ENCODE data around the gene PSG7.
"Not testable (repeated sequence)": the region's sequence is repeated elsewhere in the genome, so short reads cannot be mapped to it uniquely, and the experiment has no call there.

Gene PSG7

GRCh38 chr19:42937107-42937506 is at the start of gene PSG7:
PSG7 (minus strand) TSS chr19:42937207; CDS start chr19:42937076, 131 bp downstream.
- not testable (repeated sequence) for DNase-seq (ENCODE audit: low spot score)

GRCh38 chr19:42985588-42985987 is 48.6 kb upstream of the PSG7 start:
- no peak for DNase-seq (ENCODE audit: low spot score)

GRCh38 chr19:42982111-42982510 is 45.1 kb upstream of the PSG7 start:
- not testable (repeated sequence) for DNase-seq (ENCODE audit: low spot score)

GRCh38 chr19:42971451-42971850 is 34.4 kb upstream of the PSG7 start:
- DNase-seq (ENCODE audit: low spot score) = not testable (repeated sequence)

GRCh38 chr19:42965176-42965575 is 28.2 kb upstream of the PSG7 start:
- no peak for DNase-seq (ENCODE audit: low spot score)

GRCh38 chr19:42961119-42961518 is 24.1 kb upstream of the PSG7 start:
- no peak for DNase-seq (ENCODE audit: low spot score)

GRCh38 chr19:42952126-42952525 is 15.1 kb upstream of the PSG7 start:
- DNase-seq (ENCODE audit: low spot score) = not testable (repeated sequence)

GRCh38 chr19:42951476-42951875 is 14.5 kb upstream of the PSG7 start:
- DNase-seq (ENCODE audit: low spot score) = not testable (repeated sequence)

GRCh38 chr19:42942187-42942789 is 5.3 kb upstream of the PSG7 start:
- DNase-seq (ENCODE audit: low spot score) = peak; percentile 1

- not testable (repeated sequence) for DNase-seq (ENCODE audit: low spot score)
Observed at GRCh38 chr19:42934726-42935125, 2.3 kb downstream of the PSG7 start.

GRCh38 chr19:42934183-42934582 is 2.8 kb downstream of the PSG7 start:
- DNase-seq (ENCODE audit: low spot score) = not testable (repeated sequence)

GRCh38 chr19:42933412-42933811 is 3.6 kb downstream of the PSG7 start:
- DNase-seq (ENCODE audit: low spot score) = not testable (repeated sequence)

- peak; percentile 21 for DNase-seq (ENCODE audit: low spot score)
Observed at GRCh38 chr19:42932485-42933101, 4.4 kb downstream of the PSG7 start.

GRCh38 chr19:42930214-42930613 is 6.8 kb downstream of the PSG7 start:
- not testable (repeated sequence) for DNase-seq (ENCODE audit: low spot score)

GRCh38 chr19:42928896-42929295 is 8.1 kb downstream of the PSG7 start:
- no peak for DNase-seq (ENCODE audit: low spot score)

GRCh38 chr19:42926781-42927180 is 10.2 kb downstream of the PSG7 start:
- no peak for DNase-seq (ENCODE audit: low spot score)

- DNase-seq (ENCODE audit: low spot score) = peak; percentile 44
Observed at GRCh38 chr19:42923106-42923505, 13.9 kb downstream of the PSG7 start.

- not testable (repeated sequence) for DNase-seq (ENCODE audit: low spot score)
Observed at GRCh38 chr19:42920971-42921370, 16.0 kb downstream of the PSG7 start.

- no peak for DNase-seq (ENCODE audit: low spot score)
Observed at GRCh38 chr19:42919757-42920079, 17.3 kb downstream of the PSG7 start.

- not testable (repeated sequence) for DNase-seq (ENCODE audit: low spot score)
Observed at GRCh38 chr19:42919070-42919756, 17.8 kb downstream of the PSG7 start.

- not testable (repeated sequence) for DNase-seq (ENCODE audit: low spot score)
Observed at GRCh38 chr19:42918377-42919069, 18.5 kb downstream of the PSG7 start.

GRCh38 chr19:42917634-42918033 is 19.4 kb downstream of the PSG7 start, which contains the start of gene PSG6:
PSG6 (minus strand) TSS chr19:42917894; CDS start chr19:42917792, 102 bp downstream.
- not testable (repeated sequence) for DNase-seq (ENCODE audit: low spot score)

GRCh38 chr19:42916931-42917330 is 20.1 kb downstream of the PSG7 start:
- not testable (repeated sequence) for DNase-seq (ENCODE audit: low spot score)

All from LoVo (cell line).